ENCODE measurements around the gene SLC25A19. TPM values are rescaled to one million over a fixed set of nuclear protein-coding genes. Genes with fewer than 3 reads are reported as not detected.

Gene SLC25A19
- total and polyA plus RNA-seq, 2 of the 8 experiments (the other 6 are each of a cell fraction or from before 2014, with no cell fraction given), result 28.6 to 32.6 TPM

DNA sequence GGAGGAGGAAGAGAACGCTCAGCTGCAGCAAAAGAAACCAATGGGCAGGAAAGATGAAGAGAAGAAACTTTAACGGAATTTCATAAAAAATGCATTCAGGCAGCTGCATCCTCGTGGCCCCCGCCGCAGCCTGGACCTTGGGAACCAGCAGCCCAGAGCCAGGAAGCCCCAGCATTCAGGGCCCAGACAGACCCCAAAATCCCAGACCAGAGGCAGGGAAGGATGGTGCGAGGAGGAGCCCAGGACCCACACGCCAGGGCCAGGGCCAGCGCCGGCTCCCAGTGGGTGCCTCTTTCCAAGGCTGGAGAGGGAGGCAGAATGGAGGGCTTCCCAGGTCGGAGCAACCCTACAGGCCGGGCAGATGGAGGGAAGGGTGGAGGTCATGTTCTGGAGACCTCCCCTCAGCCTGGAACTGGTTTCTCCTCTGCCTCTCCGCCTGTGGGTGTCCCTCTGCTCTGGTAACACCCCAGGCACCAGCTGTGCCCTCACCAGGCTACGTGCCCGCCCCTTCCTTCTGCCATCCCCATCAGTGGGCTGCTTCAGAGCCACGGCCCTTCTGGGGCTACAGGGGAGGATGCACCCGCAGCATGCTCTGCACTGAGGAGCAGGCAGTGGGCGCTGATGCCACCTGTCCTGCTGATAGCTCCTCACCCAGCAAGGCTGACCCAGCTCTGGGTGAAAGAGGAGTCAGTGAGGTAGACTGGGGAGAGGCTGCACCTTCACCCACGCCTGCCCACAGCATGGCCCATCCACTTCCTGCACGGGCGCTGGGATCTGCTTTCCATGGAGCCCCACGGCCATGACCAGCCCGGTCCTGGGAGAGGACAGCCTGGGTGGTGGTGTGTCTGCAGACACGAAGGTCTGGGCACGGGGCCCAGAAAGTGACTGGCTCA lies 17.0 kb downstream of the SLC25A19 start:
- H2AFZ ChIP-seq (ENCODE audit: low read length), result no peak overlapping the region
- no peak for FAIRE-seq

More for the DNA sequence above, 17.0 kb downstream of the SLC25A19 start:
- Histone ChIP-seq H2BK120ac (replicated peaks; ENCODE audit: low read depth, low read length) (no peak overlapping the region), H4K5ac (ENCODE audit: insufficient read length, low read depth, low read length) (no peak overlapping the region), H2BK15ac (ENCODE audit: low read length) (no peak overlapping the region), H3K79me1 (ENCODE audit: low read depth, low read length) (no peaks in the 10 kb centered on the region), H3K14ac (ENCODE audit: insufficient read length) (no peak overlapping the region), H2BK20ac (ENCODE audit: low read length) (no peak overlapping the region), H3K27ac (ENCODE audit: low read depth, low read length) (no peak overlapping the region), H3K27me3 (replicated peaks in 1 of 4; ENCODE audit: control insufficient read depth in 3 of 4, extremely low read depth in 1 of 4, insufficient read depth in 3 of 4, low read length in 3 of 4) (no peaks in the 10 kb centered on the region), H3K9me3 (ENCODE audit: insufficient read depth in 2 of 2, low read depth in 1 of 2, low read length in 1 of 2) (no peaks in the 10 kb centered on the region), H2BK12ac (ENCODE audit: low read depth, low read length) (no peak overlapping the region), H3K56ac (replicated peaks; ENCODE audit: insufficient read length, low read depth, low read length) (no peak overlapping the region), H3K79me2 (ENCODE audit: control insufficient read depth in 1 of 2, insufficient read depth in 2 of 2, low read length in 2 of 2) (no peaks in the 10 kb centered on the region), H3K18ac (ENCODE audit: extremely low read depth, low read length) (peak overlapping the region; percentile 2; the same call in 1 of the 2 replicates), H3K4me1 (replicated peaks in 1 of 4; ENCODE audit: control insufficient read depth in 3 of 4, insufficient read depth in 4 of 4, low read length in 3 of 4) (peaks cover 0 to 9% (median 7%) of the 10 kb centered on the region in 4 experiments; a peak in 4 of 7 replicates), H3K9ac (replicated peaks in 1 of 4; ENCODE audit: extremely low read depth in 1 of 4, low read depth in 3 of 4, low read length in 3 of 4) (no peak overlapping the region; a peak in 2 of 7 replicates), H4K8ac (ENCODE audit: extremely low read depth, insufficient read depth, low read length) (no peak overlapping the region), H4K20me1 (replicated peaks in 1 of 2; ENCODE audit: control insufficient read depth in 1 of 2, insufficient read depth in 2 of 2, low read length in 2 of 2) (peaks cover 1 to 2% of the 10 kb centered on the region in 2 experiments), H3K23me2 (ENCODE audit: low read depth, low read length) (peaks cover 15% of the 10 kb centered on the region), H3K23ac (ENCODE audit: insufficient read length) (no peak overlapping the region), H2BK5ac (ENCODE audit: low read depth, low read length) (no peak overlapping the region), H3K4me2 (ENCODE audit: insufficient read depth in 1 of 2, low read depth in 2 of 2, low read length in 2 of 2) (peak overlapping the region; percentile 70 to 95), H3K4me3 (ENCODE audit: extremely low read depth in 1 of 4, insufficient read depth in 2 of 4, low read depth in 3 of 4, low read length in 4 of 4) (peak overlapping the region; percentile 84 to 91 (median 87)), H3K4ac (replicated peaks; ENCODE audit: insufficient read length, low read depth, low read length) (no peak overlapping the region), H2AK5ac (ENCODE audit: low read depth, low read length) (no peak overlapping the region), H4K91ac (replicated peaks; ENCODE audit: insufficient read length, low read length) (no peak overlapping the region), H3K36me3 (ENCODE audit: control insufficient read depth in 2 of 4, insufficient read depth in 4 of 4, low read length in 3 of 4) (peaks cover 0 to 4% (median 3%) of the 10 kb centered on the region in 4 experiments; a peak in 3 of 8 replicates)
- WGBS, 2 experiments (ENCODE audit: extremely low coverage in 1 of 2, insufficient coverage in 1 of 2, insufficient read length in 1 of 2, insufficient replicate concordance in 2 of 2, low coverage in 1 of 2, low lambda C conversion rate in 2 of 2, missing lambda C conversion rate in 1 of 2), result 75% methylated on average over 23 of the region's 24 CpGs; no CpG with 5 or more reads in 1 of the 2 experiments
- DNase-seq (ENCODE audit: low read depth in 1 of 2, low spot score in 2 of 2), result no peak
- TF ChIP-seq RAD21 (IDR thresholded peaks at IDR 0.05 in 1 of 2, conservative IDR thresholded peaks at IDR 0.05 in 1 of 2; ENCODE audit: low read depth in 2 of 2, low read length in 2 of 2) (peak in 1 of 2 experiments; percentile 25; a peak in 1 of 4 replicates), SP2 (IDR thresholded peaks at IDR 0.05; ENCODE audit: low read length) (no peak)
- TF ChIP-seq, protein P1, sequence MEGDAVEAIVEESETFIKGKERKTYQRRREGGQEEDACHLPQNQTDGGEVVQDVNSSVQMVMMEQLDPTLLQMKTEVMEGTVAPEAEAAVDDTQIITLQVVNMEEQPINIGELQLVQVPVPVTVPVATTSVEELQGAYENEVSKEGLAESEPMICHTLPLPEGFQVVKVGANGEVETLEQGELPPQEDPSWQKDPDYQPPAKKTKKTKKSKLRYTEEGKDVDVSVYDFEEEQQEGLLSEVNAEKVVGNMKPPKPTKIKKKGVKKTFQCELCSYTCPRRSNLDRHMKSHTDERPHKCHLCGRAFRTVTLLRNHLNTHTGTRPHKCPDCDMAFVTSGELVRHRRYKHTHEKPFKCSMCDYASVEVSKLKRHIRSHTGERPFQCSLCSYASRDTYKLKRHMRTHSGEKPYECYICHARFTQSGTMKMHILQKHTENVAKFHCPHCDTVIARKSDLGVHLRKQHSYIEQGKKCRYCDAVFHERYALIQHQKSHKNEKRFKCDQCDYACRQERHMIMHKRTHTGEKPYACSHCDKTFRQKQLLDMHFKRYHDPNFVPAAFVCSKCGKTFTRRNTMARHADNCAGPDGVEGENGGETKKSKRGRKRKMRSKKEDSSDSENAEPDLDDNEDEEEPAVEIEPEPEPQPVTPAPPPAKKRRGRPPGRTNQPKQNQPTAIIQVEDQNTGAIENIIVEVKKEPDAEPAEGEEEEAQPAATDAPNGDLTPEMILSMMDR (IDR thresholded peaks at IDR 0.05; ENCODE audit: control extremely low read depth in 1 of 3, insufficient read depth in 1 of 3, low read depth in 1 of 3, low read length in 3 of 3), result peak; percentile 9 to 40 (median 22); a peak in 2 of 4 replicates
- POLR2A ChIA-PET (ENCODE audit: partially characterized antibody), result interaction anchor here (0.6 to 6.7 kb wide), 6 partner anchors 11 to 117 kb away, joined by 3 to 62 read pairs (median 5); partner anchors contain the start of genes GGA3, MRPS7 and SLC25A19
- CTCF ChIA-PET (ENCODE audit: partially characterized antibody), result interaction anchor here (0.8 to 21.2 kb wide), 21 partner anchors 8 to 209 kb away, joined by 3 to 369 read pairs (median 5); partner anchors contain the start of genes GGA3, MRPS7 and SLC25A19
